Measurements from ENCODE around the gene HOXA3. TPM values are rescaled to one million over a fixed set of nuclear protein-coding genes. Genes with fewer than 3 reads are reported as not detected.

HOXA3 gene
- total RNA-seq, 1 experiment from 2014 or later, result not detected

GRCh38 chr7:27147199-27148030 lies 5.0 kb downstream of the HOXA3 start, which contains the start of gene HOXA6:
HOXA6 (minus strand) TSS chr7:27147774; CDS start chr7:27147749, 25 bp downstream.
- H3K27me3 Mint-ChIP-seq (ENCODE audit: low read depth), result peaks cover 100% of the 10 kb centered on the region
- no peaks in the 10 kb centered on the region for H3K9me3 Mint-ChIP-seq
- CTCF ChIA-PET, result interaction anchor here (2.3 to 3.5 kb wide), 2 partner anchors 14 to 32 kb away, joined by 8 to 46 read pairs; no protein-coding TSS in a partner anchor
- DNase-seq (ENCODE audit: low spot score) (peak; percentile 38), ATAC-seq (no peak)
- H3K27ac Mint-ChIP-seq, result no peak within 1 kb of the TSS
- POLR2A ChIA-PET, result no interaction called here
- no peak for TF ChIP-seq NR2C2 (CRISPR knock-in tag; IDR thresholded peaks at IDR 0.05)
- 0 out of 2 replicates have a peak, but pooled peaks have one; percentile 13 for TF ChIP-seq MAX (CRISPR knock-in tag; IDR thresholded peaks at IDR 0.05)
- TF ChIP-seq TCF7 (CRISPR knock-in tag; IDR thresholded peaks at IDR 0.05; ENCODE audit: low read depth), result no peak
- TF ChIP-seq E2F1 (CRISPR knock-in tag; IDR thresholded peaks at IDR 0.05), result no peak
- no peak for TF ChIP-seq NR1H2 (CRISPR knock-in tag; IDR thresholded peaks at IDR 0.05)
- no peak for TF ChIP-seq IRF2 (CRISPR knock-in tag; IDR thresholded peaks at IDR 0.05; ENCODE audit: borderline replicate concordance, low read depth)
- no peak for TF ChIP-seq IRF1 (CRISPR knock-in tag; IDR thresholded peaks at IDR 0.05)
- 0 out of 2 replicates have a peak, but pooled peaks have one; percentile 25 for TF ChIP-seq USF1 (CRISPR knock-in tag; IDR thresholded peaks at IDR 0.05)
- no peak for TF ChIP-seq GTF2I (CRISPR knock-in tag; conservative IDR thresholded peaks at IDR 0.05)
- TF ChIP-seq FOXJ3 (CRISPR knock-in tag; IDR thresholded peaks at IDR 0.05; ENCODE audit: borderline replicate concordance), result no peak
- no peak for TF ChIP-seq MLX (CRISPR knock-in tag; IDR thresholded peaks at IDR 0.05)
- no peak for TF ChIP-seq TEAD1 (CRISPR knock-in tag; IDR thresholded peaks at IDR 0.05)
- TF ChIP-seq NFYB (CRISPR knock-in tag; conservative IDR thresholded peaks at IDR 0.05; ENCODE audit: low read depth), result no peak
- peak; percentile 52 for TF ChIP-seq USF2 (CRISPR knock-in tag; IDR thresholded peaks at IDR 0.05)
- TF ChIP-seq ETV6 (CRISPR knock-in tag; IDR thresholded peaks at IDR 0.05), result no peak
- TF ChIP-seq ATF1 (CRISPR knock-in tag; IDR thresholded peaks at IDR 0.05), result no peak
- no peak for TF ChIP-seq NR3C1 (CRISPR knock-in tag; conservative IDR thresholded peaks at IDR 0.05; ENCODE audit: low read depth)
- H3K4me1 Mint-ChIP-seq, result peaks cover 31% of the 10 kb centered on the region
- H3K4me3 Mint-ChIP-seq, result peak within 1 kb of the TSS; percentile 65
- no peaks in the 10 kb centered on the region for H3K36me3 Mint-ChIP-seq

- TF ChIP-seq ZNF219 (CRISPR knock-in tag; IDR thresholded peaks at IDR 0.05; ENCODE audit: borderline replicate concordance) (no peak), TEAD1 (CRISPR knock-in tag; IDR thresholded peaks at IDR 0.05) (no peak), CDX4 (CRISPR knock-in tag; IDR thresholded peaks at IDR 0.05; ENCODE audit: borderline replicate concordance) (no peak), TCF7 (CRISPR knock-in tag; IDR thresholded peaks at IDR 0.05; ENCODE audit: low read depth) (no peak), ZNF425 (CRISPR knock-in tag; conservative IDR thresholded peaks at IDR 0.05) (no peak), SMAD4 (CRISPR knock-in tag; IDR thresholded peaks at IDR 0.05) (no peak), E2F5 (CRISPR knock-in tag; IDR thresholded peaks at IDR 0.05) (no peak), JAZF1 (CRISPR knock-in tag; IDR thresholded peaks at IDR 0.05) (no peak), ZNF671 (CRISPR knock-in tag; IDR thresholded peaks at IDR 0.05) (no peak), SMAD3 (CRISPR knock-in tag; IDR thresholded peaks at IDR 0.05; ENCODE audit: borderline replicate concordance) (no peak)
- no peak for ATAC-seq
- H3K4me3 Mint-ChIP-seq, result no peak overlapping the region
- no peaks in the 10 kb centered on the region for H3K9me3 Mint-ChIP-seq
- H3K36me3 Mint-ChIP-seq, result no peaks in the 10 kb centered on the region
- H3K27me3 Mint-ChIP-seq (ENCODE audit: low read depth), result peaks cover 100% of the 10 kb centered on the region
- H3K4me1 Mint-ChIP-seq, result peaks cover 34% of the 10 kb centered on the region
- DNase-seq (ENCODE audit: low spot score), result no peak
- ChIA-PET POLR2A (no interaction called here), CTCF (interaction anchor here (1.0 to 3.5 kb wide), 2 partner anchors 15 to 33 kb away, joined by 3 to 46 read pairs; no protein-coding TSS in a partner anchor)
- H3K27ac Mint-ChIP-seq, result no peak overlapping the region
Observed at GRCh38 chr7:27146491-27147198, 5.7 kb downstream of the HOXA3 start.

Measured in WTC11 (cell line).